IMR-90 (cell line): Measurements from ENCODE around the gene BCL6. TPM values are rescaled to one million over a fixed set of nuclear protein-coding genes. Genes with fewer than 3 reads are reported as not detected.

Experiments
- ATAC-seq: fragments of 200-7000 bp; cut with Tn5 transposase; 2 replicates; pipeline ENCODE4 v1.9.1; 2020; ENCODE audit warnings: low read depth, mild to moderate bottlenecking, moderate library complexity
- BruUV-seq: library from RNA; stranded (reverse); fragments of 400-500 nt; replicated peaks from 2 replicates; lab custom pipeline; 2021; lab: Mats Ljungman, UMichigan
- CTCF ChIA-PET: fragments of 300-600 bp; formaldehyde crosslinking; extraction: SDS; loops from one replicate; lab custom pipeline; 2021; ENCODE audit warnings: antibody characterized with exemption; lab: Yijun Ruan, JAX
- POLR2A ChIA-PET: fragments of 300-600 bp; sonication (Branson Sonifier 250); formaldehyde crosslinking; loops from one replicate; lab custom pipeline; 2022; ENCODE audit warnings: antibody characterized with exemption; ENCODE audit not compliant: unreplicated experiment; lab: Charles Lee
- DNase-seq: peaks from one replicate; pipeline ENCODE4 v3.0.0; 2013
- H2AFZ ChIP-seq: replicated peaks from 2 replicates; pipeline ENCODE3; 2013; ENCODE audit warnings: low read length, mild to moderate bottlenecking; ENCODE audit not compliant: poor library complexity
- H2AK5ac ChIP-seq: 2 replicates; pipeline ENCODE4 v1.6.1; 2013; ENCODE audit warnings: low read depth, low read length, inconsistent platforms
- H2AK9ac ChIP-seq: replicated peaks from 2 replicates; pipeline ENCODE3; 2013; ENCODE audit warnings: mild to moderate bottlenecking, low read depth, low read length, moderate library complexity; ENCODE audit not compliant: poor library complexity
- H2BK120ac ChIP-seq: 2 replicates; pipeline ENCODE4 v1.6.1; 2013; ENCODE audit warnings: low read depth, low read length, inconsistent platforms
- H2BK15ac ChIP-seq: 3 replicates; pipeline ENCODE4 v1.6.1; 2013; ENCODE audit warnings: low read depth, low read length, inconsistent platforms
- H2BK20ac ChIP-seq: 2 replicates; pipeline ENCODE4 v1.6.1; 2013; ENCODE audit warnings: low read depth, mild to moderate bottlenecking, inconsistent platforms, low read length, moderate library complexity
- H2BK5ac ChIP-seq: 2 replicates; pipeline ENCODE4 v1.6.1; 2013; ENCODE audit warnings: mild to moderate bottlenecking, low read depth, low read length, inconsistent platforms; ENCODE audit not compliant: poor library complexity, severe bottlenecking
- H3K14ac ChIP-seq: replicated peaks from 2 replicates; pipeline ENCODE4 v1.6.1; 2013; ENCODE audit warnings: low read depth, low read length, inconsistent platforms
- H3K18ac ChIP-seq: 2 replicates; pipeline ENCODE4 v1.6.1; 2013; ENCODE audit warnings: low read depth, low read length, control low read depth
- H3K23ac ChIP-seq: 2 replicates; pipeline ENCODE4 v1.6.1; 2013; ENCODE audit warnings: low read depth, low read length, inconsistent platforms
- H3K27ac ChIP-seq: 2 replicates; pipeline ENCODE4 v1.5.1; 2013; ENCODE audit warnings: mild to moderate bottlenecking, control low read depth, low read length; ENCODE audit not compliant: insufficient read depth
- H3K27me3 ChIP-seq: 2 replicates; pipeline ENCODE4 v1.6.1; 2013; ENCODE audit warnings: low read length; ENCODE audit not compliant: control insufficient read depth, insufficient read depth
- H3K36me3 ChIP-seq: 2 replicates; pipeline ENCODE4 v1.6.1; 2013; ENCODE audit warnings: low read length, mixed read lengths; ENCODE audit not compliant: control insufficient read depth, insufficient read depth
- H3K4ac ChIP-seq: 2 replicates; pipeline ENCODE4 v1.6.1; 2013; ENCODE audit warnings: low read depth, low read length, inconsistent platforms
- H3K4me1 ChIP-seq: 2 replicates; pipeline ENCODE4 v1.6.1; 2013; ENCODE audit warnings: low read length, mixed read lengths; ENCODE audit not compliant: control insufficient read depth, insufficient read depth
- H3K4me2 ChIP-seq: 2 replicates; pipeline ENCODE4 v1.6.1; 2013; ENCODE audit warnings: low read depth, mild to moderate bottlenecking, control low read depth, low read length, moderate library complexity
- H3K4me3 ChIP-seq: 2 replicates; pipeline ENCODE4 v1.5.1; 2013; ENCODE audit warnings: low read depth, mild to moderate bottlenecking, control low read depth, low read length, moderate library complexity; ENCODE audit not compliant: insufficient read depth
- H3K56ac ChIP-seq: 2 replicates; pipeline ENCODE4 v1.6.1; 2013; ENCODE audit warnings: low read length, inconsistent platforms; ENCODE audit not compliant: insufficient read depth; ENCODE audit errors: extremely low read depth
- H3K79me1 ChIP-seq, 2 experiments: 2 replicates each; pipeline ENCODE4 v1.6.1; 2013; ENCODE audit warnings: low read length in 2 of 2, inconsistent platforms in 1 of 2, low read depth in 1 of 2
- H3K9ac ChIP-seq: 2 replicates; pipeline ENCODE4 v1.6.1; 2013; ENCODE audit warnings: low read depth, low read length, control low read depth
- H3K9me1 ChIP-seq: 2 replicates; pipeline ENCODE4 v1.6.1; 2013; ENCODE audit warnings: low read length, inconsistent platforms; ENCODE audit not compliant: insufficient read depth
- H3K9me3 ChIP-seq: 2 replicates; pipeline ENCODE4 v1.6.1; 2013; ENCODE audit warnings: low read length; ENCODE audit not compliant: control insufficient read depth, insufficient read depth
- H4K20me1 ChIP-seq: 2 replicates; pipeline ENCODE4 v1.6.1; 2013; ENCODE audit warnings: low read length, inconsistent platforms; ENCODE audit not compliant: insufficient read depth
- H4K5ac ChIP-seq: 2 replicates; pipeline ENCODE4 v1.6.1; 2013; ENCODE audit warnings: mild to moderate bottlenecking, low read depth, low read length, control low read depth
- H4K8ac ChIP-seq, 2 experiments: 2 replicates each; pipeline ENCODE4 v1.6.1; 2013; ENCODE audit warnings: low read depth in 2 of 2, low read length in 2 of 2, control low read depth in 1 of 2, inconsistent platforms in 1 of 2
- H4K91ac ChIP-seq: 2 replicates; pipeline ENCODE4 v1.6.1; 2013; ENCODE audit warnings: low read depth, low read length, inconsistent platforms; ENCODE audit not compliant: insufficient read depth
- BHLHE40 ChIP-seq: fragments of 150-350 bp; IDR thresholded peaks from 2 replicates; pipeline ENCODE4 v1.6.1; 2016; ENCODE audit warnings: mild to moderate bottlenecking, low read depth, low read length
- CEBPB ChIP-seq: IDR thresholded peaks from 2 replicates; pipeline ENCODE4 v1.6.1; 2012; ENCODE audit warnings: low read depth, low read length, improper control_type of control experiment
- CHD1 ChIP-seq: IDR thresholded peaks from 2 replicates; pipeline ENCODE4 v1.6.1; 2012; ENCODE audit warnings: low read depth, low read length, improper control_type of control experiment
- FOS ChIP-seq: fragments of 150-350 bp; IDR thresholded peaks from 2 replicates; pipeline ENCODE4 v1.6.1; 2016; ENCODE audit warnings: low read depth, low read length
- MAFK ChIP-seq: IDR thresholded peaks from 2 replicates; pipeline ENCODE4 v1.6.1; 2012; ENCODE audit warnings: low read depth, low read length, improper control_type of control experiment
- MAZ ChIP-seq: IDR thresholded peaks from 2 replicates; pipeline ENCODE4 v1.6.1; 2012; ENCODE audit warnings: low read depth, mild to moderate bottlenecking, low read length, improper control_type of control experiment, moderate library complexity, borderline replicate concordance
- MXI1 ChIP-seq: IDR thresholded peaks from 2 replicates; pipeline ENCODE4 v1.6.1; 2012; ENCODE audit warnings: low read depth, mild to moderate bottlenecking, low read length, moderate library complexity, borderline replicate concordance
- NFE2L2 ChIP-seq: fragments of 150-350 bp; IDR thresholded peaks from 2 replicates; pipeline ENCODE4 v1.6.1; 2016; ENCODE audit warnings: low read depth, mild to moderate bottlenecking, low read length
- POLR2A ChIP-seq: IDR thresholded peaks from 2 replicates; pipeline ENCODE4 v1.6.1; 2012; ENCODE audit warnings: mild to moderate bottlenecking, low read depth, low read length
- RAD21 ChIP-seq: IDR thresholded peaks from 2 replicates; pipeline ENCODE4 v1.6.1; 2012; ENCODE audit warnings: low read length, improper control_type of control experiment
- RCOR1 ChIP-seq: IDR thresholded peaks from 2 replicates; pipeline ENCODE4 v1.6.1; 2012; ENCODE audit warnings: mild to moderate bottlenecking, low read length, improper control_type of control experiment; ENCODE audit not compliant: insufficient replicate concordance
- RFX5 ChIP-seq: IDR thresholded peaks from 2 replicates; pipeline ENCODE4 v1.8.0; 2012; ENCODE audit warnings: low read depth, mild to moderate bottlenecking, low read length, moderate library complexity
- SMC3 ChIP-seq: fragments of 150-350 bp; IDR thresholded peaks from 2 replicates; pipeline ENCODE4 v1.6.1; 2016; ENCODE audit warnings: low read depth, mild to moderate bottlenecking, antibody characterized with exemption, low read length, moderate library complexity
- WGBS, 2 experiments: methylation state at CpG; one replicate each; pipeline versions ENCODE4 v1.1.5 to v1.1.7; 2013; ENCODE audit warnings: missing lambda C conversion rate in 2 of 2; ENCODE audit not compliant: insufficient read length in 1 of 2; ENCODE audit errors: extremely low coverage in 2 of 2; 5-methylcytosine and 5-hydroxymethylcytosine counted together
- dilution Hi-C: fragments of 300-500 bp; cut with HindIII; formaldehyde crosslinking; loops from one replicate; pipeline ENCODE4 v1.14.3; 2018; ENCODE audit warnings: low sequenced_read_pairs; ENCODE audit not compliant: unreplicated experiment
- in situ Hi-C: fragments of 300-500 bp; cut with MboI; formaldehyde crosslinking; loops from 3 replicates; pipeline ENCODE4 v1.14.3; 2019; ENCODE audit warnings: low sequenced_read_pairs, inconsistent platforms, mixed read lengths
- intact Hi-C: fragments of 100-400 bp; cut with micrococcal nuclease; formaldehyde crosslinking; loops from 2 replicates; pipeline ENCODE4 v1.10.0; 2022
- polyA plus RNA-seq, 3 experiments: library from polyadenylated mRNA; depleted of rRNA; stranded (reverse); fragments of >200 nt; gene quantifications; 2 replicates each; pipeline ENCODE4 v1.2.3, GENCODE V29; 2012; ENCODE audit warnings: low replicate concordance in 1 of 3
- total RNA-seq: library from RNA; depleted of rRNA; stranded (reverse); fragments of >200 nt; gene quantifications from 2 replicates; pipeline ENCODE4 v1.2.3, GENCODE V29; 2012
- TF ChIP-seq, protein P1 (sequence below): fragments of 150-350 bp; IDR thresholded peaks from 2 replicates; pipeline ENCODE4 v1.6.1; 2016; ENCODE audit warnings: low read depth, mild to moderate bottlenecking, low read length, moderate library complexity, borderline replicate concordance
- TF ChIP-seq, protein P2 (sequence below): fragments of 150-350 bp; IDR thresholded peaks from 2 replicates; pipeline ENCODE4 v1.6.1; 2017; ENCODE audit warnings: mild to moderate bottlenecking, antibody characterized with exemption, low read length, low read depth
- TF ChIP-seq, protein P3 (sequence below): conservative IDR thresholded peaks from 2 replicates; pipeline ENCODE4 v1.5.1; 2012; ENCODE audit warnings: mild to moderate bottlenecking, low read depth, low read length, improper control_type of control experiment

Gene BCL6
- total and polyA plus RNA-seq, 2 of the 4 experiments (the other 2 are of a cell fraction) = 19.7 to 22.6 TPM

DNA sequence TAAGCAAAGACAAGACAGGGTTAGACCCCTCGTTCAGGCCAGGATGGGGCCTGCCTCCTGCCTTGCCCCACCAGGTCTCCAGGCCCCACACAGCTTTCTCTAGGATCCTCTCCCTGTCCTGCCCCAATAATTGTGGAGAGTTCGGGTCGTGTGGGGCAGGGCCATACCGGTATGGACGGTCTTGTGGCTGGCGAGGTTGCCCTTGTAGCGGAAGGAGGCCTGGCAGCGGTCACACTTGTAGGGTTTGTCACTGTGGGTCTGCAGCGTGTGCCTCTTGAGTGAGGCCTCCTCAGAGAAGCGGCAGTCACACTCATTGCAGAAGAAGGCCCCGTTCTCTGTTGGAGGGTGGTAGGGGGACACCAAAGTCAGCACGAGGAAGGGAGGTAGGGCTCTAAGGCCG, 18.7 kb downstream of the BCL6 start:
- Histone ChIP-seq H3K4ac (no peak overlapping the region), H3K56ac (no peak overlapping the region), H2BK5ac (no peak overlapping the region), H3K4me1 (no peaks in the 10 kb centered on the region), H3K18ac (no peak overlapping the region), H2AFZ (no peak overlapping the region), H3K79me1 (peaks cover 14 to 21% of the 10 kb centered on the region in 2 experiments), H3K9ac (no peak overlapping the region), H3K27me3 (no peaks in the 10 kb centered on the region), H3K14ac (no peak overlapping the region), H4K8ac (no peak overlapping the region), H2BK15ac (no peak overlapping the region), H4K91ac (no peak overlapping the region), H4K5ac (no peak overlapping the region), H3K36me3 (peaks cover 83% of the 10 kb centered on the region), H3K23ac (no peak overlapping the region), H3K9me1 (peaks cover 5% of the 10 kb centered on the region; the same call in 1 of the 2 replicates), H3K4me2 (no peak overlapping the region), H2BK120ac (no peak overlapping the region), H3K27ac (no peak overlapping the region), H3K9me3 (no peaks in the 10 kb centered on the region), H2BK20ac (no peak overlapping the region), H4K20me1 (peaks cover 6% of the 10 kb centered on the region), H2AK5ac (no peak overlapping the region), H3K4me3 (no peak overlapping the region), H2AK9ac (no peak overlapping the region)
- dilution Hi-C loops (loop anchor here (25.0 kb wide), 1 partner anchor 586 kb away; no protein-coding TSS in a partner anchor), in situ Hi-C loops (loop anchor here (25.0 kb wide), 4 partner anchors 686 to 1036 kb away; no protein-coding TSS in a partner anchor), intact Hi-C loops (no loop called here)
- no TSS peak for BruUV-seq
- ATAC-seq (no peak), DNase-seq (no peak)
- WGBS, 2 experiments = 100% methylated on average over 1 of the region's 13 CpGs; no CpG with 5 or more reads in 1 of the 2 experiments
- POLR2A ChIA-PET = no interaction called here
- CTCF ChIA-PET = no interaction called here
- TF ChIP-seq MAZ = no peak
- TF ChIP-seq NFE2L2 = no peak
- no peak for TF ChIP-seq SMC3
- TF ChIP-seq POLR2A = no peak
- no peak for TF ChIP-seq MXI1
- TF ChIP-seq MAFK = no peak
- no peak for TF ChIP-seq FOS
- TF ChIP-seq CEBPB = no peak
- TF ChIP-seq, protein P1, sequence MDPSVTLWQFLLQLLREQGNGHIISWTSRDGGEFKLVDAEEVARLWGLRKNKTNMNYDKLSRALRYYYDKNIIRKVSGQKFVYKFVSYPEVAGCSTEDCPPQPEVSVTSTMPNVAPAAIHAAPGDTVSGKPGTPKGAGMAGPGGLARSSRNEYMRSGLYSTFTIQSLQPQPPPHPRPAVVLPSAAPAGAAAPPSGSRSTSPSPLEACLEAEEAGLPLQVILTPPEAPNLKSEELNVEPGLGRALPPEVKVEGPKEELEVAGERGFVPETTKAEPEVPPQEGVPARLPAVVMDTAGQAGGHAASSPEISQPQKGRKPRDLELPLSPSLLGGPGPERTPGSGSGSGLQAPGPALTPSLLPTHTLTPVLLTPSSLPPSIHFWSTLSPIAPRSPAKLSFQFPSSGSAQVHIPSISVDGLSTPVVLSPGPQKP = no peak
- TF ChIP-seq, protein P2, sequence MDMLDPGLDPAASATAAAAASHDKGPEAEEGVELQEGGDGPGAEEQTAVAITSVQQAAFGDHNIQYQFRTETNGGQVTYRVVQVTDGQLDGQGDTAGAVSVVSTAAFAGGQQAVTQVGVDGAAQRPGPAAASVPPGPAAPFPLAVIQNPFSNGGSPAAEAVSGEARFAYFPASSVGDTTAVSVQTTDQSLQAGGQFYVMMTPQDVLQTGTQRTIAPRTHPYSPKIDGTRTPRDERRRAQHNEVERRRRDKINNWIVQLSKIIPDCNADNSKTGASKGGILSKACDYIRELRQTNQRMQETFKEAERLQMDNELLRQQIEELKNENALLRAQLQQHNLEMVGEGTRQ = no peak
- no peak for TF ChIP-seq RFX5
- no peak for TF ChIP-seq RCOR1
- TF ChIP-seq RAD21 = no peak
- TF ChIP-seq, protein P3, sequence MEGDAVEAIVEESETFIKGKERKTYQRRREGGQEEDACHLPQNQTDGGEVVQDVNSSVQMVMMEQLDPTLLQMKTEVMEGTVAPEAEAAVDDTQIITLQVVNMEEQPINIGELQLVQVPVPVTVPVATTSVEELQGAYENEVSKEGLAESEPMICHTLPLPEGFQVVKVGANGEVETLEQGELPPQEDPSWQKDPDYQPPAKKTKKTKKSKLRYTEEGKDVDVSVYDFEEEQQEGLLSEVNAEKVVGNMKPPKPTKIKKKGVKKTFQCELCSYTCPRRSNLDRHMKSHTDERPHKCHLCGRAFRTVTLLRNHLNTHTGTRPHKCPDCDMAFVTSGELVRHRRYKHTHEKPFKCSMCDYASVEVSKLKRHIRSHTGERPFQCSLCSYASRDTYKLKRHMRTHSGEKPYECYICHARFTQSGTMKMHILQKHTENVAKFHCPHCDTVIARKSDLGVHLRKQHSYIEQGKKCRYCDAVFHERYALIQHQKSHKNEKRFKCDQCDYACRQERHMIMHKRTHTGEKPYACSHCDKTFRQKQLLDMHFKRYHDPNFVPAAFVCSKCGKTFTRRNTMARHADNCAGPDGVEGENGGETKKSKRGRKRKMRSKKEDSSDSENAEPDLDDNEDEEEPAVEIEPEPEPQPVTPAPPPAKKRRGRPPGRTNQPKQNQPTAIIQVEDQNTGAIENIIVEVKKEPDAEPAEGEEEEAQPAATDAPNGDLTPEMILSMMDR = no peak
- no peak for TF ChIP-seq BHLHE40
- no peak for TF ChIP-seq CHD1
